GM19043 (cell line): ENCODE data around the gene DNAJB12.
A peak's percentile ranks its signal among the peaks of the same experiment; 100 is the strongest.
"Not testable (repeated sequence)": the region's sequence is repeated elsewhere in the genome, so short reads cannot be mapped to it uniquely, and the experiment has no call there.

Experiments used
- ATAC-seq: cut with Tn5 transposase; IDR thresholded peaks from one replicate; pipeline ENCODE4 v1.9.1; 2021; ENCODE audit warnings: low read depth; ENCODE audit not compliant: unreplicated experiment

DNAJB12 gene

GRCh38 chr10:72318418-72319262 lies 36.1 kb downstream of the DNAJB12 start:
- no peak for ATAC-seq

GRCh38 chr10:72316748-72317435 lies 37.8 kb downstream of the DNAJB12 start:
- ATAC-seq, result no peak

- no peak for ATAC-seq
Measured at GRCh38 chr10:72316386-72316700, 38.4 kb downstream of the DNAJB12 start.

GRCh38 chr10:72315611-72316385 lies 38.9 kb downstream of the DNAJB12 start:
- no peak for ATAC-seq

GRCh38 chr10:72315054-72315453 lies 39.7 kb downstream of the DNAJB12 start:
- no peak for ATAC-seq

GRCh38 chr10:72314263-72314662 lies 40.5 kb downstream of the DNAJB12 start:
- no peak for ATAC-seq

GRCh38 chr10:72312865-72313391 lies 41.8 kb downstream of the DNAJB12 start:
- ATAC-seq, result no peak

- no peak for ATAC-seq
Measured at GRCh38 chr10:72311667-72312066, 43.1 kb downstream of the DNAJB12 start.

GRCh38 chr10:72310636-72311035 lies 44.1 kb downstream of the DNAJB12 start:
- ATAC-seq, result no peak

GRCh38 chr10:72310241-72310633 lies 44.5 kb downstream of the DNAJB12 start:
- ATAC-seq, result no peak

GRCh38 chr10:72309290-72310240 lies 45.2 kb downstream of the DNAJB12 start:
- no peak for ATAC-seq

- no peak for ATAC-seq
Measured at GRCh38 chr10:72308320-72308987, 46.3 kb downstream of the DNAJB12 start.

- not testable (repeated sequence) for ATAC-seq
Measured at GRCh38 chr10:72307711-72308110, 47.0 kb downstream of the DNAJB12 start.

- ATAC-seq, result no peak
Measured at GRCh38 chr10:72306215-72306760, 48.4 kb downstream of the DNAJB12 start.

GRCh38 chr10:72303424-72304128 lies 51.1 kb downstream of the DNAJB12 start:
- ATAC-seq, result no peak

- ATAC-seq, result no peak
Measured at GRCh38 chr10:72298592-72299519, 55.9 kb downstream of the DNAJB12 start.

GRCh38 chr10:72297805-72298591 lies 56.7 kb downstream of the DNAJB12 start:
- ATAC-seq, result peak; percentile 66
